Endothelial cell (in vitro differentiated cells): ENCODE results near the gene IGF2R. TPM values are rescaled to one million over a fixed set of nuclear protein-coding genes. Genes with fewer than 3 reads are reported as not detected.

Experiments
- DNase-seq: peaks from one replicate; pipeline ENCODE4 v3.0.0; 2021; ENCODE audit warnings: low spot score
- H3K27ac Mint-ChIP-seq: one replicate; pipeline ENCODE4 v1.8.0; 2021; ENCODE audit warnings: mixed read lengths, inconsistent platforms; ENCODE audit not compliant: unreplicated experiment
- H3K27me3 Mint-ChIP-seq: one replicate; pipeline ENCODE4 v1.8.0; 2021; ENCODE audit warnings: mild to moderate bottlenecking, moderate library complexity, mixed read lengths, inconsistent platforms; ENCODE audit not compliant: unreplicated experiment
- H3K36me3 Mint-ChIP-seq: one replicate; pipeline ENCODE4 v1.8.0; 2021; ENCODE audit warnings: mild to moderate bottlenecking, low read depth, mixed read lengths, inconsistent platforms; ENCODE audit not compliant: unreplicated experiment
- H3K4me1 Mint-ChIP-seq: one replicate; pipeline ENCODE4 v1.8.0; 2021; ENCODE audit warnings: mild to moderate bottlenecking, mixed read lengths, inconsistent platforms; ENCODE audit not compliant: unreplicated experiment
- H3K4me3 Mint-ChIP-seq: one replicate; pipeline ENCODE4 v1.8.0; 2021; ENCODE audit warnings: mild to moderate bottlenecking, mixed read lengths, inconsistent platforms; ENCODE audit not compliant: unreplicated experiment
- H3K9me3 Mint-ChIP-seq: one replicate; pipeline ENCODE4 v1.8.0; 2021; ENCODE audit warnings: mixed read lengths, inconsistent platforms; ENCODE audit not compliant: unreplicated experiment
- CTCF ChIP-seq: fragments of 200-600 bp; sonication (generic); IDR thresholded peaks from one replicate; pipeline ENCODE4 v1.5.0; 2021; ENCODE audit warnings: antibody characterized with exemption; ENCODE audit not compliant: unreplicated experiment
- total RNA-seq: library from RNA; stranded (reverse); fragmentation: NEBNext Ultra II Directional; extraction: Animal tissue kit (Norgen Biotek cat#: 25700); gene quantifications from one replicate; pipeline ENCODE4 v1.2.1, GENCODE V29; 2021; ENCODE audit not compliant: unreplicated experiment

The IGF2R gene
- total RNA-seq, 1 donor from 2014 or later = 108 TPM

GRCh38 chr6:159931112-159931511 is 37.8 kb upstream of the IGF2R start:
- H3K4me1 Mint-ChIP-seq = no peaks in the 10 kb centered on the region
- H3K27me3 Mint-ChIP-seq = no peaks in the 10 kb centered on the region
- no peak for DNase-seq
- H3K9me3 Mint-ChIP-seq = no peaks in the 10 kb centered on the region
- H3K27ac Mint-ChIP-seq = no peak overlapping the region
- no peak for TF ChIP-seq CTCF
- H3K4me3 Mint-ChIP-seq = no peak overlapping the region
- H3K36me3 Mint-ChIP-seq = no peaks in the 10 kb centered on the region

GRCh38 chr6:159931846-159932245 is 37.0 kb upstream of the IGF2R start:
- no peak for TF ChIP-seq CTCF
- Mint-ChIP-seq H3K9me3 (no peaks in the 10 kb centered on the region), H3K4me3 (no peak overlapping the region), H3K36me3 (no peaks in the 10 kb centered on the region), H3K27me3 (no peaks in the 10 kb centered on the region), H3K27ac (no peak overlapping the region), H3K4me1 (no peaks in the 10 kb centered on the region)
- DNase-seq = no peak

GRCh38 chr6:159933077-159933476 is 35.8 kb upstream of the IGF2R start:
- no peak overlapping the region for H3K4me3 Mint-ChIP-seq
- no peaks in the 10 kb centered on the region for H3K27me3 Mint-ChIP-seq
- no peak for DNase-seq
- no peaks in the 10 kb centered on the region for H3K4me1 Mint-ChIP-seq
- TF ChIP-seq CTCF = no peak
- no peaks in the 10 kb centered on the region for H3K9me3 Mint-ChIP-seq
- H3K36me3 Mint-ChIP-seq = no peaks in the 10 kb centered on the region
- no peak overlapping the region for H3K27ac Mint-ChIP-seq

GRCh38 chr6:159934181-159934580 is 34.7 kb upstream of the IGF2R start:
- Mint-ChIP-seq H3K4me3 (no peak overlapping the region), H3K36me3 (no peaks in the 10 kb centered on the region), H3K27me3 (no peaks in the 10 kb centered on the region), H3K9me3 (no peaks in the 10 kb centered on the region), H3K27ac (no peak overlapping the region), H3K4me1 (no peaks in the 10 kb centered on the region)
- TF ChIP-seq CTCF = no peak
- no peak for DNase-seq

- no peak for TF ChIP-seq CTCF
- Mint-ChIP-seq H3K4me3 (no peak overlapping the region), H3K36me3 (no peaks in the 10 kb centered on the region), H3K27ac (no peak overlapping the region), H3K9me3 (no peaks in the 10 kb centered on the region), H3K4me1 (no peaks in the 10 kb centered on the region), H3K27me3 (no peaks in the 10 kb centered on the region)
- DNase-seq = no peak
Measured at GRCh38 chr6:159935065-159935464, 33.8 kb upstream of the IGF2R start.
